Measurements from ENCODE around the gene KIZ.

KIZ gene

GRCh38 chr20:21114584-21114983, 11.3 kb upstream of the KIZ start:
- no peak overlapping the region for H3K4me3 ChIP-seq (ENCODE audit: low read depth, low read length)
- DNase-seq (ENCODE audit: low read depth), result no peak
- TF ChIP-seq CTCF (conservative IDR thresholded peaks at IDR 0.05; ENCODE audit: low read depth, low read length), result no peak

- no peak for TF ChIP-seq CTCF (conservative IDR thresholded peaks at IDR 0.05; ENCODE audit: low read depth, low read length)
- H3K4me3 ChIP-seq (ENCODE audit: low read depth, low read length), result no peak overlapping the region
- no peak for DNase-seq (ENCODE audit: low read depth)
Observed at GRCh38 chr20:21117521-21117920, 8.4 kb upstream of the KIZ start.

- TF ChIP-seq CTCF (conservative IDR thresholded peaks at IDR 0.05; ENCODE audit: low read depth, low read length), result no peak
- no peak for DNase-seq (ENCODE audit: low read depth)
- H3K4me3 ChIP-seq (ENCODE audit: low read depth, low read length), result no peak overlapping the region
Observed at GRCh38 chr20:21118138-21118537, 7.7 kb upstream of the KIZ start.

- no peak overlapping the region for H3K4me3 ChIP-seq (ENCODE audit: low read depth, low read length)
- no peak for DNase-seq (ENCODE audit: low read depth)
- TF ChIP-seq CTCF (conservative IDR thresholded peaks at IDR 0.05; ENCODE audit: low read depth, low read length), result no peak
Observed at GRCh38 chr20:21118782-21119181, 7.1 kb upstream of the KIZ start.

GRCh38 chr20:21124190-21124589, 1.7 kb upstream of the KIZ start:
- DNase-seq (ENCODE audit: low read depth), result no peak
- no peak for TF ChIP-seq CTCF (conservative IDR thresholded peaks at IDR 0.05; ENCODE audit: low read depth, low read length)
- no peak overlapping the region for H3K4me3 ChIP-seq (ENCODE audit: low read depth, low read length)

- peak; percentile 24 for TF ChIP-seq CTCF (conservative IDR thresholded peaks at IDR 0.05; ENCODE audit: low read depth, low read length)
- peak overlapping the region; percentile 91 for H3K4me3 ChIP-seq (ENCODE audit: low read depth, low read length)
- peak; percentile 45 for DNase-seq (ENCODE audit: low read depth)
Observed at GRCh38 chr20:21125072-21125848, 622 bp upstream of the KIZ start.

GRCh38 chr20:21126581-21126870, 644 bp downstream of the KIZ start:
- H3K4me3 ChIP-seq (ENCODE audit: low read depth, low read length), result peak overlapping the region; percentile 91
- no peak for TF ChIP-seq CTCF (conservative IDR thresholded peaks at IDR 0.05; ENCODE audit: low read depth, low read length)

More at GRCh38 chr20:21126581-21126870, 644 bp downstream of the KIZ start:
- DNase-seq (ENCODE audit: low read depth), result no peak
